Smooth muscle cell (in vitro differentiated cells): ENCODE results near the gene FBXW2. TPM values are rescaled to one million over a fixed set of nuclear protein-coding genes. Genes with fewer than 3 reads are reported as not detected.

Experiments
- DNase-seq: peaks from one replicate; lab custom pipeline; 2025; ENCODE audit not compliant: unreplicated experiment; lab: John Stamatoyannopoulos, UW
- H2AFZ ChIP-seq: fragments of 200-600 bp; sonication (generic); 2 replicates; pipeline ENCODE4 v1.6.0; 2016; ENCODE audit warnings: antibody characterized with exemption, low read depth, mild to moderate bottlenecking
- H3F3A ChIP-seq: fragments of 200-600 bp; sonication (generic); 2 replicates; pipeline ENCODE4 v1.6.0; 2017; ENCODE audit warnings: antibody characterized with exemption, low read depth
- H3K27ac ChIP-seq: fragments of 200-600 bp; sonication (generic); 2 replicates; pipeline ENCODE4 v1.5.1; 2016; ENCODE audit warnings: low read depth, mild to moderate bottlenecking
- H3K27me3 ChIP-seq: fragments of 200-600 bp; sonication (generic); 2 replicates; pipeline ENCODE4 v1.6.1; 2016; ENCODE audit warnings: low read depth, mild to moderate bottlenecking
- H3K36me3 ChIP-seq: fragments of 200-600 bp; sonication (generic); 2 replicates; pipeline ENCODE4 v1.5.1; 2016; ENCODE audit warnings: low read depth
- H3K4me1 ChIP-seq: fragments of 200-600 bp; sonication (generic); 2 replicates; pipeline ENCODE4 v1.5.1; 2016; ENCODE audit warnings: low read depth
- H3K4me2 ChIP-seq: fragments of 200-600 bp; sonication (generic); 2 replicates; pipeline ENCODE4 v1.6.0; 2016; ENCODE audit warnings: mild to moderate bottlenecking
- H3K4me3 ChIP-seq: fragments of 200-600 bp; sonication (generic); 2 replicates; pipeline ENCODE4 v1.5.1; 2016; ENCODE audit warnings: mild to moderate bottlenecking
- H3K79me2 ChIP-seq: fragments of 200-600 bp; sonication (generic); 2 replicates; pipeline ENCODE4 v1.6.0; 2016; ENCODE audit warnings: low read depth, mild to moderate bottlenecking
- H3K9ac ChIP-seq: fragments of 200-600 bp; sonication (generic); 2 replicates; pipeline ENCODE4 v1.6.0; 2016; ENCODE audit warnings: low read depth
- H3K9me3 ChIP-seq: fragments of 200-600 bp; sonication (generic); replicated peaks from 2 replicates; pipeline ENCODE4 v1.5.1; 2016; ENCODE audit warnings: low read depth
- H4K20me1 ChIP-seq: fragments of 200-600 bp; sonication (generic); 2 replicates; pipeline ENCODE4 v1.6.0; 2016; ENCODE audit warnings: low read depth
- WGBS: methylation state at CpG from one replicate; pipeline ENCODE4 v1.1.7; 2016; ENCODE audit warnings: low lambda C conversion rate; 5-methylcytosine and 5-hydroxymethylcytosine counted together
- polyA plus RNA-seq: library from polyadenylated mRNA; unstranded; fragments of >200 nt; fragmentation: Nextera tagmentation; extraction: Ambion mirVana; gene quantifications from 2 replicates; pipeline ENCODE4 v1.2.1, GENCODE V29; 2016
- total RNA-seq: library from RNA; depleted of rRNA; stranded (reverse); fragments of >200 nt; gene quantifications from 2 replicates; pipeline ENCODE4 v1.2.3, GENCODE V29; 2014
- TF ChIP-seq, protein P1 (sequence below): fragments of 200-600 bp; sonication (generic); IDR thresholded peaks from 2 replicates; pipeline ENCODE4 v1.5.1; 2017; ENCODE audit warnings: borderline replicate concordance, mild to moderate bottlenecking, antibody characterized with exemption; ENCODE audit not compliant: insufficient read depth, poor library complexity, severe bottlenecking

Gene FBXW2
- total and polyA plus RNA-seq, 2 experiments from 2014 or later = 22.1 to 35.4 TPM

DNA sequence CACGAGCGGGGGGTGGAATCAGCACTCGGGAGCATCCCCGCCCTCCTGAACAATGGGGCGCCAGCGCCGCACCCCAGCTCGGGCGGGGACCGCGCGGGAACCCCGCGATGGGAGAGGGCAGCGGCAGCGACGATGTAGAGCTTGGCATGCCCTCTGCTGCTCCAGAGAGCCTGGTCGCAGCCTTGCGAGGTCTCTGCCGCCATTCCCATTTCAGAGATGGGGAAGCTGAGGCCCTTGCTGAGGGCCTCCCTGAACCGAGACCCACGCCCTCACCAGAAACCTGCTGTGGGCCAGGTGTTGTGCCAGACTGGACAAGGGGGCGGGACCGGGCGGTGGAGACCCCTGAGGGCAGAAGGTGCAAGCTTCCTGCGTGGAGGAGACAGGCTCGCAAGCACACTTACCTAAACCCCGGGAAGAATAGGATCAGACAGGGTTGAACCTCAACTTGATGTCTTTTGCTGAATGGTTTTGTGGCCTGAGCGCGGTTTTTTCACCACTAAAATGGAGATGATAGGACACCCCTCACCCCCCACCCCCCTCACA is 78.3 kb downstream of the FBXW2 start:
- Histone ChIP-seq H3K9me3 (no peaks in the 10 kb centered on the region), H3K27me3 (peaks cover 10% of the 10 kb centered on the region), H3K4me3 (peak overlapping the region; percentile 79), H3K79me2 (no peaks in the 10 kb centered on the region), H3K9ac (peak overlapping the region; percentile 80), H3K27ac (no peak overlapping the region), H3K4me1 (peaks cover 7% of the 10 kb centered on the region), H3F3A (no peaks in the 10 kb centered on the region), H3K36me3 (no peaks in the 10 kb centered on the region), H3K4me2 (peak overlapping the region; percentile 94), H2AFZ (peak overlapping the region; percentile 98), H4K20me1 (peaks cover 4% of the 10 kb centered on the region)
- no peak for DNase-seq
- TF ChIP-seq, protein P1, sequence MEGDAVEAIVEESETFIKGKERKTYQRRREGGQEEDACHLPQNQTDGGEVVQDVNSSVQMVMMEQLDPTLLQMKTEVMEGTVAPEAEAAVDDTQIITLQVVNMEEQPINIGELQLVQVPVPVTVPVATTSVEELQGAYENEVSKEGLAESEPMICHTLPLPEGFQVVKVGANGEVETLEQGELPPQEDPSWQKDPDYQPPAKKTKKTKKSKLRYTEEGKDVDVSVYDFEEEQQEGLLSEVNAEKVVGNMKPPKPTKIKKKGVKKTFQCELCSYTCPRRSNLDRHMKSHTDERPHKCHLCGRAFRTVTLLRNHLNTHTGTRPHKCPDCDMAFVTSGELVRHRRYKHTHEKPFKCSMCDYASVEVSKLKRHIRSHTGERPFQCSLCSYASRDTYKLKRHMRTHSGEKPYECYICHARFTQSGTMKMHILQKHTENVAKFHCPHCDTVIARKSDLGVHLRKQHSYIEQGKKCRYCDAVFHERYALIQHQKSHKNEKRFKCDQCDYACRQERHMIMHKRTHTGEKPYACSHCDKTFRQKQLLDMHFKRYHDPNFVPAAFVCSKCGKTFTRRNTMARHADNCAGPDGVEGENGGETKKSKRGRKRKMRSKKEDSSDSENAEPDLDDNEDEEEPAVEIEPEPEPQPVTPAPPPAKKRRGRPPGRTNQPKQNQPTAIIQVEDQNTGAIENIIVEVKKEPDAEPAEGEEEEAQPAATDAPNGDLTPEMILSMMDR = no peak
- 12% methylated on average over 29 of the region's 30 CpGs for WGBS

DNA sequence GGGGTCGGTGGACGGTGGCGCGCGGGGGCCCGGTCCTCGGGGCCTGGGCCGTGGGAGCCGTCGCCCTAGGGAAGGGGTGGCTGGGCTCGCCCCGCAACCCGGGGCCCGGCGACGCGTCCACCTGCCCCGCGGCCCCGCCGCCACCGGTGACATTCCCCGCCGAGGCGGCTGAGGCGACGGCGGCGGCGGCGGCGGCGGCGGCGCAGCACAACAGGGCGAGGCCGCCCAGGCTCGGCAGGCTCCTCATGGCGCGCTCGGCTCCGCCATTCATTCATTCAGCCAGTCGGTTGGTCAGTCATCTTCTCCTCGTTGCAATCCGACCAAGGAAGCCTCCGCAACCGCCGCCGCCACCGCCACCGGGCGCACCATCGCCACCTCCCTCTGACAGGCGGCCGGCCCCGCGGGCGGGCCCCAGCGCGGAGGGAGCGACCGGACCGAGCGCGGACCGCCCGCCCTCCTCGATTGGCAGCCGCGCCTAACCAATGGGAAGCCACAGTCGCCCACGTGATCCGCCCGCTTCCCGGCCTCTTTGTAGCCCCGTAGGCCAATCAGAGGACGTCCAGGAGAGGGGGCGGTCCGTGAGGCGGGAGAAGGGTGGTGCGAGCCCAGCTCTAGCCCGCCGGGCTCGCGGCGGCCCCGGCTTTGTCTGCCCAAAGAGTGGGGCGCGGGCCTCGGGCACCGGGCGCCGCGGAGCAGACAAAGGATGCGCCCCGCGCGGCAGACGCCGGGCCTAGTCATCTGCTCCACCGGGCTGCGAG is 78.9 kb downstream of the FBXW2 start, which contains the start of gene MEGF9:
Gene MEGF9 (minus strand): TSS at position 383 of the 758 bp plus-strand sequence. CDS start 112 bp downstream, at position 271.
- Histone ChIP-seq H3K9ac (peak within 1 kb of the TSS; percentile 80), H3K36me3 (no peaks in the 10 kb centered on the region), H3K79me2 (no peaks in the 10 kb centered on the region), H3K4me1 (peaks cover 7% of the 10 kb centered on the region), H3K4me3 (peak within 1 kb of the TSS; percentile 79), H3K4me2 (peak within 1 kb of the TSS; percentile 94), H3K27me3 (peaks cover 10% of the 10 kb centered on the region), H3K27ac (no peak within 1 kb of the TSS), H3F3A (no peaks in the 10 kb centered on the region), H2AFZ (peak within 1 kb of the TSS; percentile 98), H4K20me1 (peaks cover 4% of the 10 kb centered on the region), H3K9me3 (no peaks in the 10 kb centered on the region)
- peak; percentile 85 for DNase-seq
- TF ChIP-seq, protein P1 = no peak
- under 1% methylated on average over 63 of the region's 102 CpGs for WGBS

DNA sequence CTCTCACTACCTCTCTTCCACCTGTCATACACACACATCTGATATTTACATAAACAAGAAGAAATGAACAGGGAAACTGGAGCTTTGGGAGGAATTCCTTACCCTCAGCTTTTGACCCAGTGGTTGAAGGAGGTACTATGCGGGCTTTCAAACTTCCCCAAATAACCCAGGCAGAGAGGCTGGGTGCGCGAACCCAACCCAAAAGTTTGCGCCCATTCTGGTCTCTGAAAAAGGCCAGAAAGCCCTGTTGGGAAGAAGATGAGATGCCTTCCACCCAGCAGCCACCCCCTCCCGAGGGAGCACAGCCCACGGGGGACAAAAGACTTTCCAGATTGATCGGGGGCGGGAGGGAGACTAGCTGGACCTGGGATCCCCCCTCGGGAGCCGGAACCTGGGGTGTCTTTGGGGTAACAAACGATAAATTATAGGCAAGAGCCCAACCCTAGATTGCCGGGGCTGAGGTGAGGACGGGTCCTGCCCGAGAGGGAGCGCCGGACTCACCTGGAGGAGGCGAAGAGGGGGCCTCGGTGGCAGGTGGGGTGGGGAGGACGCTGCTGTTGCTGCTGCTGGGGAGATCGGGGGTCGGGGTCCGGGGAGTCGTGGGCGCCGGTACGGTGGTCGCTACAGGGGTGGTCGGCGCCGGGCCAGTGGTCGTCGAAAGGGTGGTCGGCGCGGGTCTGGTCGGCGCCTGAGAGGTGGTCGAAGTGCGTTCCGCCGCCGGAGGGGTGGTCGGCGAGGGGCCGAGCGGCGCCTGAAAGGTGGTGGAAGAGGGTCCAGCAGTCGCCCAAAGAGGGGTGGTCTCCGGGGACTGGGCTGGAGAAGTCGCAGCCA is 79.7 kb downstream of the FBXW2 start:
- Histone ChIP-seq H3K79me2 (no peaks in the 10 kb centered on the region), H4K20me1 (peaks cover 6% of the 10 kb centered on the region), H3F3A (no peaks in the 10 kb centered on the region), H3K9ac (peak overlapping the region; percentile 38), H3K36me3 (no peaks in the 10 kb centered on the region), H3K27ac (no peak overlapping the region), H2AFZ (peak overlapping the region; percentile 98), H3K9me3 (no peaks in the 10 kb centered on the region), H3K4me1 (peaks cover 7% of the 10 kb centered on the region), H3K4me3 (peak overlapping the region; percentile 79), H3K27me3 (peaks cover 10% of the 10 kb centered on the region), H3K4me2 (peak overlapping the region; percentile 94)
- DNase-seq = no peak
- TF ChIP-seq, protein P1 = no peak
- 10% methylated on average over 20 of the region's 50 CpGs for WGBS
